Right lobe of liver (tissue), 6 donors: ENCODE results near the gene TMEM202. TPM values are rescaled to one million over a fixed set of nuclear protein-coding genes. Genes with fewer than 3 reads are reported as not detected.
"Not testable (repeated sequence)": the region's sequence is repeated elsewhere in the genome, so short reads cannot be mapped to it uniquely, and the experiment has no call there.

Experiments used
- ATAC-seq, 4 donors: fragments of 200-7000 bp; cut with Tn5 transposase; one replicate each; pipeline ENCODE4 v1.9.1; 2020; ENCODE audit warnings: mild to moderate bottlenecking in 4 of 4, moderate library complexity in 4 of 4
- DNase-seq, 3 donors: peaks; one replicate each; pipeline ENCODE4 v3.0.0-alpha.2; 2020
- H3K27ac ChIP-seq, 3 donors: fragments of 200-600 bp; one replicate each; pipeline ENCODE4 v1.8.0; 2022
- H3K27me3 ChIP-seq, 2 donors: fragments of 200-600 bp; one replicate each; pipeline ENCODE4 v1.8.0; 2022
- H3K36me3 ChIP-seq, 4 donors: fragments of 200-600 bp; sonication (generic) in 1 of 4; one replicate each; pipeline versions ENCODE4 v1.5.1 to v1.8.0; 2017 to 2022; ENCODE audit warnings: control low read depth in 1 of 4
- H3K4me1 ChIP-seq, 4 donors: fragments of 200-600 bp; sonication (generic) in 1 of 4; one replicate each; pipeline versions ENCODE4 v1.5.1 to v1.8.0; 2017 to 2022; ENCODE audit warnings: control low read depth in 1 of 4
- H3K4me3 ChIP-seq, 3 donors: fragments of 200-600 bp; one replicate each; pipeline ENCODE4 v1.8.0; 2022
- H3K9me3 ChIP-seq, 4 donors: fragments of 200-600 bp; sonication (generic) in 1 of 4; one replicate each; pipeline versions ENCODE4 v1.5.1 to v1.8.0; 2017 to 2022; ENCODE audit warnings: control low read depth in 1 of 4
- CTCF ChIP-seq, 4 donors: fragments of 200-600 bp in 3 of 4; fragments of 450-650 bp in 1 of 4; IDR thresholded peaks; one replicate each; pipeline versions ENCODE4 v1.5.1 to v1.8.0; 2016 to 2022; ENCODE audit warnings: antibody characterized with exemption in 4 of 4, mild to moderate bottlenecking in 2 of 4
- POLR2A ChIP-seq: fragments of 450-650 bp; IDR thresholded peaks from one replicate; pipeline ENCODE4 v1.6.1; 2017; ENCODE audit warnings: antibody characterized with exemption, mild to moderate bottlenecking
- WGBS: methylation state at CpG from one replicate; pipeline ENCODE4 v1.1.6; 2018; ENCODE audit warnings: low coverage, low lambda C conversion rate; ENCODE audit not compliant: insufficient coverage; ENCODE audit errors: missing lambda C conversion rate; 5-methylcytosine and 5-hydroxymethylcytosine counted together
- intact Hi-C, 2 donors: fragments of 100-400 bp; cut with DNase I; formaldehyde crosslinking; loops; one replicate each; pipeline versions ENCODE4 v1.11.2 to v1.14.1; 2022
- total RNA-seq, 6 experiments: library from RNA; depleted of rRNA in 2 of 6; stranded (reverse); fragments of >200 nt in 2 of 6; fragmentation: NEBNext Ultra II Directional in 3 of 6; extraction: Animal tissue kit (Norgen Biotek cat#: 25700) in 3 of 6; gene quantifications; one replicate each; pipeline versions ENCODE4 v1.1.0 to v1.2.4, GENCODE V29; 2016 to 2023
- donor health status: DM: no; HTN: yes; CAD: no.
- donor health status: DM: no; HTN: no; CAD: no.
- donor health status: DM: no; HTN: no; CAD: no.
- donor health status: DM: no; HTN: yes; CAD: no.
- donor health status: DM: no; HTN: yes; CAD: no.

TMEM202 gene
- total RNA-seq, 6 experiments from 2014 or later, result not detected

DNA sequence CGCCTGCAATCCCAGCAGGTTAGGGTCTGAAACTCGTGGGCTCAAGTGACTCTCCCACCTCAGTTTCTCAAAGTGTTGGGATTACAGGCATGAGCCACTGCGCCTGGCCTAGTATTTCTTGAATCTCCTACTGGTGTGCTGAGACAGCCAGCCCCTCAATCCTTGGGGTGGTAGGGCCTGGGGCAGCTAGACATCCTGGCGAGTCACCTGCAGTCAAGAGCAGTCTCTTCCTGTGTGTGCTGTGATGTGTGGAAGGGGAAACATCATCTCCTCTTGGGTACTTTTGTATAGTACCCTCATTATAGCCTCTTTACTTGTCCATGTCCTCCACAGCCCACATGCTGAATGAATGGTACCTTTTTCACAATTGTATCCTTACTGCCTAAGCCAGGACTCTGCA, 17.4 kb upstream of the TMEM202 start:
- H3K27ac ChIP-seq, result no peak overlapping the region
- TF ChIP-seq POLR2A (no peak), CTCF (IDR thresholded peaks at IDR 0.05) (no peak)
- DNase-seq (no peak), ATAC-seq (no peak)
- H3K4me3 ChIP-seq, result no peak overlapping the region
- peaks cover 0 to 8% (median 0%) of the 10 kb centered on the region in 4 donors for H3K4me1 ChIP-seq
- no peaks in the 10 kb centered on the region for H3K27me3 ChIP-seq
- intact Hi-C loops, result no loop called here
- H3K36me3 ChIP-seq, result no peaks in the 10 kb centered on the region
- 80% methylated on average over 3 of the region's 4 CpGs for WGBS
- H3K9me3 ChIP-seq, result no peaks in the 10 kb centered on the region

DNA sequence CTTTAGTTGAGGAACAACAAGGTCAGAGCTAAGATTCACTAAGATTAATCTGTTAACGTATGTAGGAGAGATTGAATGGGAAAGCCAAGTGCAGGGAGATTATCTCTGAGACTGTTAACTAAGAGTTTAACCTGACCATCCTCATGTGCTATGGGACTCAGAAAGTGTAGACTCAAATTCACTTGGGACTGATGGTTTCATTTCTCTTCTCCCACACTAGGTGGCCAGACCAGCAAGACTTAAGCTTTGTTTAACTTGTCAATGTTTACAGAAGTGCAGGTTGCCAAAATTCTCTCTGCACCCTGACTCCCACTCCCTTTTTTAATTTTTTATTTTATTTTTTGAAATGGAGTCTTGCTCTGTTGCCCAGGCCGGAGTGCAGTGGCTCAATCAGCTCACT, 16.0 kb upstream of the TMEM202 start:
- Histone ChIP-seq H3K9me3 (no peaks in the 10 kb centered on the region), H3K4me1 (peaks cover 0 to under 1% (median 0%) of the 10 kb centered on the region in 4 donors), H3K27ac (no peak overlapping the region), H3K27me3 (no peaks in the 10 kb centered on the region), H3K4me3 (no peak overlapping the region), H3K36me3 (no peaks in the 10 kb centered on the region)
- no peak for TF ChIP-seq POLR2A
- TF ChIP-seq CTCF (IDR thresholded peaks at IDR 0.05), result peak; percentile 21 to 31 (median 24)
- WGBS, result 62% methylated on average over 2 of the region's 2 CpGs
- no peak for DNase-seq
- intact Hi-C loops, result no loop called here
- peak in 3 of 4 donors; percentile 45 to 72 (median 54) for ATAC-seq

GRCh38 chr15:72387741-72388140, 10.4 kb upstream of the TMEM202 start:
- Histone ChIP-seq H3K4me1 (no peaks in the 10 kb centered on the region), H3K9me3 (no peaks in the 10 kb centered on the region), H3K36me3 (no peaks in the 10 kb centered on the region), H3K27me3 (no peaks in the 10 kb centered on the region), H3K27ac (no peak overlapping the region), H3K4me3 (no peak overlapping the region)
- intact Hi-C loops, result no loop called here
- ATAC-seq (no peak), DNase-seq (no peak)
- TF ChIP-seq POLR2A, result no peak
- no peak for TF ChIP-seq CTCF (IDR thresholded peaks at IDR 0.05)

DNA sequence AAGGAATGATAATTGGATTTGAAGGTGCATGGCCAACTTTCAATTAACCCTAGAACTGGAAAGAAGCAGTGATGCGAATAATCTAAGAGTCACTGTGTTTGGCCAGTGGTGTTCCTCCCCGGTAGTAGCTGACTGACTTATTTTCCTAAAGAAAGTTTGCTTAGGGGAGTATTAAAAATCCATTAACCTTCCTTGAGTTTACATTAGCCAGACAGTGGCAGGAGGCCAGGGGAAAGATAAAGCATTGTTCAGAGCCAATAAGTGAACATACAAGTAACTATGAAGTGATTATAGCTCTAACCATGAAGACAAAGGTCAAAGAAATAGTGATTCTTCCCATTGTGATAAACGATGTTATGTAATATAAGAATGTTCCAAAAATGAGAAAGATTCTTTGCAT, 8.9 kb upstream of the TMEM202 start:
- ATAC-seq (no peak), DNase-seq (no peak)
- no peak for TF ChIP-seq POLR2A
- no peak overlapping the region for H3K4me3 ChIP-seq
- no peaks in the 10 kb centered on the region for H3K27me3 ChIP-seq
- H3K4me1 ChIP-seq, result no peaks in the 10 kb centered on the region
- H3K9me3 ChIP-seq, result no peaks in the 10 kb centered on the region
- intact Hi-C loops, result no loop called here
- 43% methylated on average over 3 of the region's 3 CpGs for WGBS
- no peak overlapping the region for H3K27ac ChIP-seq
- H3K36me3 ChIP-seq, result no peaks in the 10 kb centered on the region

- ATAC-seq, H3K27me3 ChIP-seq, intact Hi-C loops, DNase-seq, H3K27ac ChIP-seq, H3K36me3 ChIP-seq, H3K9me3 ChIP-seq, H3K4me1 ChIP-seq, H3K4me3 ChIP-seq: not testable (repeated sequence)
- WGBS, result no CpG with 5 or more reads among the region's 24 CpGs
These were observed 1.8 kb upstream of the TMEM202 start for GRCh38 chr15:72396331-72396730.

DNA sequence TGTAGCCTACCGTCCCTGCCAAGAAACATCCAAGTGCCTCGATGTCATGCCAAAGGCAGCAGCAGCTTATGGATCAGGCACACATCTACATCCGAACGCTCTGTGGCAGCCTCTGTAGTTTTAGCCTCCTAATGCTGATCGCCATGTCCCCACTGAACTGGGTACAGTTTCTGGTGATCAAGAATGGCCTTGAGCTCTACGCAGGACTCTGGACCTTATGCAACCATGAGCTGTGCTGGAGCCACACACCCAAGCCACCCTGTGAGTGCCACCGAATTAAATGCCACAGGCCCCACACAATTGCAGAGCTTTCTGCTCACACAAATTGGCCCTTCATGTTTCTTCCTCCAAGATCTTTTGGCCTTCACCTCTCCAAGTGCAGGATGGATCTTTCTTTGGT, 543 bp downstream of the TMEM202 start:
- Histone ChIP-seq H3K36me3 (no peaks in the 10 kb centered on the region), H3K27ac (no peak overlapping the region), H3K4me3 (no peak overlapping the region), H3K27me3 (no peaks in the 10 kb centered on the region), H3K4me1 (no peaks in the 10 kb centered on the region), H3K9me3 (no peaks in the 10 kb centered on the region)
- WGBS, result 24% methylated on average over 2 of the region's 7 CpGs
- peak in 3 of 4 donors; percentile 42 to 61 (median 56) for ATAC-seq
- DNase-seq, result no peak
- TF ChIP-seq CTCF (IDR thresholded peaks at IDR 0.05) (no peak), POLR2A (no peak)
- intact Hi-C loops, result no loop called here
